ENCODE measurements around the gene MRPL36. TPM values are rescaled to one million over a fixed set of nuclear protein-coding genes. Genes with fewer than 3 reads are reported as not detected.

MRPL36 gene
- total RNA-seq, 2 experiments from 2014 or later = 104 to 108 TPM

GRCh38 chr5:1778138-1779020 lies 21.3 kb downstream of the MRPL36 start:
- H3K9me3 Mint-ChIP-seq = no peaks in the 10 kb centered on the region
- no peak for DNase-seq

GRCh38 chr5:1777281-1778137 lies 22.1 kb downstream of the MRPL36 start:
- no peaks in the 10 kb centered on the region for H3K9me3 Mint-ChIP-seq
- H3K4me1 Mint-ChIP-seq = peaks cover 3% of the 10 kb centered on the region
- H3K4me3 Mint-ChIP-seq = no peak overlapping the region
- H3K27ac Mint-ChIP-seq = no peak overlapping the region
- H3K27me3 Mint-ChIP-seq = no peaks in the 10 kb centered on the region
- H3K36me3 Mint-ChIP-seq = no peaks in the 10 kb centered on the region
- no peak for DNase-seq

More at GRCh38 chr5:1778138-1779020, 21.3 kb downstream of the MRPL36 start:
- Mint-ChIP-seq H3K36me3 (no peaks in the 10 kb centered on the region), H3K27ac (no peak overlapping the region), H3K4me3 (no peak overlapping the region), H3K27me3 (no peaks in the 10 kb centered on the region), H3K4me1 (peaks cover 11% of the 10 kb centered on the region)

- DNase-seq = no peak
- no peaks in the 10 kb centered on the region for H3K4me1 Mint-ChIP-seq
Observed at GRCh38 chr5:1776831-1777230, 22.8 kb downstream of the MRPL36 start.

GRCh38 chr5:1772634-1773033 lies 27.0 kb downstream of the MRPL36 start:
- H3K27me3 Mint-ChIP-seq = no peaks in the 10 kb centered on the region

More at GRCh38 chr5:1776831-1777230, 22.8 kb downstream of the MRPL36 start:
- H3K27ac Mint-ChIP-seq = no peak overlapping the region
- no peaks in the 10 kb centered on the region for H3K27me3 Mint-ChIP-seq
- no peaks in the 10 kb centered on the region for H3K9me3 Mint-ChIP-seq
- no peak overlapping the region for H3K4me3 Mint-ChIP-seq
- H3K36me3 Mint-ChIP-seq = no peaks in the 10 kb centered on the region

GRCh38 chr5:1771149-1772065 lies 28.2 kb downstream of the MRPL36 start:
- Mint-ChIP-seq H3K27ac (no peak overlapping the region), H3K36me3 (no peaks in the 10 kb centered on the region), H3K4me1 (no peaks in the 10 kb centered on the region), H3K9me3 (no peaks in the 10 kb centered on the region), H3K4me3 (no peak overlapping the region), H3K27me3 (no peaks in the 10 kb centered on the region)
- no peak for DNase-seq

More at GRCh38 chr5:1772634-1773033, 27.0 kb downstream of the MRPL36 start:
- Mint-ChIP-seq H3K27ac (no peak overlapping the region), H3K9me3 (no peaks in the 10 kb centered on the region), H3K4me1 (no peaks in the 10 kb centered on the region), H3K36me3 (no peaks in the 10 kb centered on the region), H3K4me3 (no peak overlapping the region)
- no peak for DNase-seq

GRCh38 chr5:1770443-1770802 lies 29.2 kb downstream of the MRPL36 start:
- no peak for DNase-seq
- Mint-ChIP-seq H3K4me1 (no peaks in the 10 kb centered on the region), H3K4me3 (no peak overlapping the region), H3K27ac (no peak overlapping the region), H3K36me3 (no peaks in the 10 kb centered on the region), H3K27me3 (no peaks in the 10 kb centered on the region), H3K9me3 (no peaks in the 10 kb centered on the region)

GRCh38 chr5:1769752-1770442 lies 29.7 kb downstream of the MRPL36 start:
- Mint-ChIP-seq H3K9me3 (no peaks in the 10 kb centered on the region), H3K36me3 (no peaks in the 10 kb centered on the region), H3K27ac (no peak overlapping the region), H3K4me1 (no peaks in the 10 kb centered on the region), H3K4me3 (no peak overlapping the region), H3K27me3 (peaks cover 2% of the 10 kb centered on the region)
- no peak for DNase-seq

- Mint-ChIP-seq H3K9me3 (no peaks in the 10 kb centered on the region), H3K27ac (no peak overlapping the region), H3K36me3 (no peaks in the 10 kb centered on the region), H3K4me1 (no peaks in the 10 kb centered on the region), H3K27me3 (peaks cover 6% of the 10 kb centered on the region), H3K4me3 (no peak overlapping the region)
- DNase-seq = no peak
Observed at GRCh38 chr5:1769017-1769640, 30.5 kb downstream of the MRPL36 start.

GRCh38 chr5:1768283-1769000 lies 31.2 kb downstream of the MRPL36 start:
- Mint-ChIP-seq H3K9me3 (no peaks in the 10 kb centered on the region), H3K4me1 (no peaks in the 10 kb centered on the region), H3K4me3 (no peak overlapping the region), H3K27ac (no peak overlapping the region), H3K27me3 (peaks cover 7% of the 10 kb centered on the region), H3K36me3 (no peaks in the 10 kb centered on the region)
- no peak for DNase-seq

- Mint-ChIP-seq H3K27ac (no peak overlapping the region), H3K36me3 (no peaks in the 10 kb centered on the region), H3K9me3 (no peaks in the 10 kb centered on the region), H3K4me1 (no peaks in the 10 kb centered on the region), H3K27me3 (peaks cover 11% of the 10 kb centered on the region), H3K4me3 (no peak overlapping the region)
- no peak for DNase-seq
Observed at GRCh38 chr5:1767524-1768282, 31.9 kb downstream of the MRPL36 start.

GRCh38 chr5:1765880-1766235 lies 33.8 kb downstream of the MRPL36 start:
- Mint-ChIP-seq H3K27ac (no peak overlapping the region), H3K27me3 (peaks cover 11% of the 10 kb centered on the region), H3K4me3 (no peak overlapping the region), H3K9me3 (no peaks in the 10 kb centered on the region), H3K4me1 (no peaks in the 10 kb centered on the region), H3K36me3 (no peaks in the 10 kb centered on the region)
- no peak for DNase-seq

- Mint-ChIP-seq H3K27ac (no peak overlapping the region), H3K9me3 (no peaks in the 10 kb centered on the region), H3K4me3 (no peak overlapping the region), H3K4me1 (no peaks in the 10 kb centered on the region), H3K36me3 (no peaks in the 10 kb centered on the region), H3K27me3 (peaks cover 11% of the 10 kb centered on the region)
- no peak for DNase-seq
Observed at GRCh38 chr5:1765141-1765879, 34.3 kb downstream of the MRPL36 start.
